GM18517 (cell line): ENCODE results near the gene TEX36.
"Not testable (repeated sequence)": the region's sequence is repeated elsewhere in the genome, so short reads cannot be mapped to it uniquely, and the experiment has no call there.

Source experiments
- ATAC-seq: cut with Tn5 transposase; IDR thresholded peaks from one replicate; pipeline ENCODE4 v1.9.1; 2021; ENCODE audit warnings: mild to moderate bottlenecking, moderate library complexity; ENCODE audit not compliant: unreplicated experiment

The TEX36 gene

DNA sequence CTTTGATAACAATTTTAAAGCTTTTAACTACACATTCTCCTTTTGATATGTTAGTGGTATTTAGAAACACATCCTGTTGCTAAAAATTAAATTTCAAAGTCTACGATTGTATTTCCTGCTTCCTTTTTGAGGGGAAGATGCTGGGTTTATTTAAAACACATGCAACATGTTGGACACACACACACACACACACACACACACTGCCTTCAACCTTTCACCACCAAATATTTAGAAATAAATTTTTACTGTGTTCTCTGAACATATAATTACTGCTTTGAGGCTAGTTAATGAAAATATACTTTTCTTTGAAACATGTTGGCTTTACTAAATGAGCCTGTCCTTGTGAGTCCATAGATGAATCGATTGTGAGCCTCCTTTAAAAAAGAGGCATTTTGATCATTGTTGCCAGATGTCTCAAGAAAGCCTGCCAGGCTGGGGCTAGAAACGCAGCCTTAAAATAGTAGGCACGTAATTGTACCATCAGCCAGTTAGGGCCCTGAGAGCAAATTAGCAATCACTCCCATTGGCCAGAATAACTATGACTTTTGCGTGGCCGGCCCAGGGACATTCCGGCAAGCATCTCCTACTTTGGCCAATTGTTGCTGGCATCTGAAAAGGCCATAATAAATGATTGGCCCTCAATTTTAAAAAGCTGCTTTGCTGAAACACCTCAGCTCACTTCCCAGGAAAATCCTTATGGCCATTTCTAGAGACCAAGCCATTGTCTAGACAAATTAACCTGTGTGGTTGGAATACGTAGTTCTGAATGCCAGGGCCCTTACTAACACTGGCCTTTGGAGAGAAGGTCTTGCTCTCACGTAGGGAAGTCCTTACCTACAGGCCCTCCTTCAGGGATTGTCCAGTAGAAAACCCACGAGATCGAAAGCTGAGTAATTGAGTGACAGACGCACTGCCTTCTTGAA is 9.9 kb upstream of the TEX36 start:
- ATAC-seq: no peak

DNA sequence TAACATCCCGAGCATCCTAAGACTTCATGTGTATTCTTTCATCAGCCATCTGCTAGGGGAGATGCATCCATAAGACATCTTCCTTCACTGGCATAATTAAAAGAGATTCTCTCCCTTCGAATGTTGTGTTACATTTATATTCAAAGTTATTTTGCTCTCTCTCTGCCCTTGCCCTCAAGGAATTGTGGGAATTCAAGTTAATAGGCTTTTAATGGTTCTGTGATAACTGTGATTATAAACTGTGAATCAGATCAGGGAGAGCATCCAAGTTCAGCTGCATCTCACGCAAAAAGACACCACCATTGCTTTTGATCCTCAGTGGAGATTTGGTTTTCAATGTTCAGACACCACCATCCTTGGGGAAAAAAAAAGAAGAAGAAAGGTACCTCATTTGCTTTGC is 9.2 kb upstream of the TEX36 start:
- ATAC-seq: no peak

DNA sequence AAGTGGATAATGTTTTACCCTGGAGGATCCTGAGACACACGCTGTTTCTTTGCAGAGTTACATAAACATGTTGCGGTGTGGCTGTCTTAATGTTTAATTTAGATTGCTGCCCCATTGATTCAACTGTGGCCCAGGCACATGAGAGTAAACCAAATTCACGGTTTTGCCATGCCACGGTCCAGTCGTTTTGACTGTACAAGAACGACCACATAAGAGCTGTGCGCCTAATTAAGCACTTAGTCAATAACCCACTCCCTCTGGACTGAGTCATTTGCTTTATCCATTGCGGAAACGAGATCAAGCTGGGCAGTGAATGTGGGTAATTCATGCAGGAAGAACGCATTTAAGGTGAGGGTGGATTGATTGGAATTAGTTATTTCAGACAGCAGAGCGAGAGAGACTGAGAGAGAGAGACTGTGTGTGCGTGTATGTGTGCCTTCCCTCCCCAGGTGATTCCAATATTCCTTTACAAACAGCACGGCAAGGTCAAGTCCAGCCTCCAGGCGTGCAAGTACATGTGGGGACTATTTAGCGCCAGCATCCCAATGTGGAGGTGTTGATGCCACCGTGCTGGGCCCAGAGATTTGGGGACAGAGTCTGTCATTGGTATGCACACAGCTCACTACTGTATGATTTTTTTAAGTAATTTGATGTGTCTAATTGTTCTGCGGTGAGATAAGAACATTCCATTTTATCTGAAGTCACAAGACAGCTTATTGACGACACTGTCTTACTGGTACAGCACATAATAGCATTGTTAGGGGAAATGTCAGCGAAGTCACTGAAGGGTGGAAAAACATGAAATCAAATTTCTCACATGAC is 8.4 kb upstream of the TEX36 start:
- ATAC-seq: no peak

- no peak for ATAC-seq
Observed at GRCh38 chr10:125689955-125690569, 7.1 kb upstream of the TEX36 start.

GRCh38 chr10:125687507-125688185 is 4.7 kb upstream of the TEX36 start:
- no peak for ATAC-seq

DNA sequence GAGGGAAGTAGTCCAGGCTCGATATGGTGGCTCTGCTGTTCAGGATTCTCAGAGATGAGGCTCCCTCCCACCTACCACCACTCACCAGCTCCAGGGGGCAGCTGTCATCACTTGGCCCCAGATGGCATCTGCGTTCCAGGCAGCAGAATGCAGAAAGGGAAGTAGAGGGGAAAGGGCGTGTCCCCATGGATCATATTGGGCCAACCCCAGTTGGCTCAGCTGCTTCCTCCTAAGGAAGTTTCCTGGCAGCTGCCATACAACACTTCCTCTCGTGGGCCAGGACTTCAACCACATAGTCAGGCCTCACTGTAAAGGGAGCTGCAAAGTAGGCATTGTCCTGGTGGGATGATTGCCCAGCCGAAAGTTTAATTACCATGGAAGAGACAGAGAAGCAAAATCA is 1.6 kb upstream of the TEX36 start:
- ATAC-seq: no peak

DNA sequence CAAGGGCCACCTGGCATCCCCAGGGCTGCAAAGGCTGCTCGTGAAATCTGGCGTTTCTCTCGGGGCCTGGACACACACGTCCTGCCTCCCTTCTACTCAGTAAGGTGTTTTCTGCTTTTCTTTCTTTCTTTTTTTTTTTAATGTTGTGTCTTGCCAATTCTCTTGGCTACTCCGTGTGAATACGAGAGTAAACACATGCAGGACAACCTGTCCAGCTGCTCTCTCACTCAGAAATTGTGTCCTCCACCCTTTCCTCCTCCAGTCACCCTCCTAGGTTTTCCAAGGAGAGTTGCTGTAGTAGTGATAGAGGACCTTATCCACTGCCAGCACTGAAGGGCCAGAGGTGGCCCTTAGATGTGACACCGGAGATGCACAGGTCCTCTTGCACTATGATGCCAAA is 858 bp upstream of the TEX36 start:
- no peak for ATAC-seq

DNA sequence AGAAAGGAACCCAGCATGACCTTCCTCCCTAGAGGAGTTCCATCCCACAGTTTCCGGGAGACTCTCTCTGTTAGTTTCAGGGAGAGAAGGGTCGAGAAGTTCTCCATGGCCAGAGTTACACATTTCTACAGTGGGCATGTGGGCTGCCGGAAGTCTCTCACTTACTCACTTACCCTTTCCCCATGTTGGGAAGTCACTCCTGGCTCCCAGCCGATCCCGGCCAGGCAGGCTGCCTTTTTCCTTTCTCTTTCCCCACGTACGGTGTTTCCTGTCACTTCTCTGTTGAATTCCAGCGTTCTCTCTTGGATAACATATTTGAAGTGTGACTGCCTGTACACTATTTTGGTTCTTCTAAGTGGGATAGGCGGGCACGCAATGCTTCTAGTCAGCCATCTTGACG is 3.5 kb downstream of the TEX36 start:
- no peak for ATAC-seq

DNA sequence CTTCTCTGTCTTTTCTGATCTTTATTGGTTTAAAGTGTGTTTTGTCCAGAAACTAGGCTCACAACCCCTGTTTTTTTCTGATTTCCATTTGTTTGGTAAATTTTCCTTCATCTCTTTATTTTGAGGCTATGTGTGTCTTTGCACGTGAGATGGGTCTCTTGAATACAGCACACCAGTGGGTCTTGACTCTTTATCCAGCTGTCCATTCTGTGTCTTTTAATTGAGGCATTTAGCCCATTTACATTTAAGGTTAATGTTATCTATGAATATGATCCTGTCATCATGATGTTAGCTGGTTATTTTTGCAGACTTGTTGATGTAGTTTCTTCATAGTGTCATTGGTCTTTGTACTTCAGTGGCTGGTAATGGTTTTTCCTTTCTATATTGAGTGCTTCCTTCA is 10.1 kb downstream of the TEX36 start:
- no peak for ATAC-seq

GRCh38 chr10:125662584-125662983 is 20.4 kb downstream of the TEX36 start:
- ATAC-seq: no peak

DNA sequence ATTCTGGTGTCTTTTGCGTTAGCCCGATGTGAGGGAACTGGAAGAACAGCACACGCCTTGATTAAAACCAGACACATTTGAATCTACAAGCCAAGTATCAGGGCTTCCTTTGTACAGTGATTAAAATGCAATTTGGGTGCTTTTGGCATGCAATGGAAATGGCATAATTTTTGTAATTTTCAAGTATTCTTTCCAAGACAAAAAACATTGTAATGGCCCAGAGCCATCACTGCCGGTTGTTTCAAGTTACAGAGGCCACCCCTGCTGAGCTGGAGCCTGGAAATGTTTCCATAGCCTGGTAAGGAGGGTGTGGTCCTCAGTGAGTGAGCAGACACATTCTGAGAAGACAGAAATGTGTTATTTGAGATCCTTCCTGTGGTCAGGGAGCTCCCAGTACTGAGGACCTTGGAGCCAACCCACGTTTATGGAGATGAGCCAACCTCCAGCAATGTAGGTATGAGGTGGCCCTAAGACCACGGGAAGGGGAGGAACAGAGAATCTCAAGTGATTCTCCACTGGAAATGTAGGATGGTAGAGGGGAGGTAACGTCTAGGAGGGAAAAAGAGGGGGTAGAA is 20.9 kb downstream of the TEX36 start:
- ATAC-seq: no peak

GRCh38 chr10:125661431-125661940 is 21.5 kb downstream of the TEX36 start:
- ATAC-seq: no peak

DNA sequence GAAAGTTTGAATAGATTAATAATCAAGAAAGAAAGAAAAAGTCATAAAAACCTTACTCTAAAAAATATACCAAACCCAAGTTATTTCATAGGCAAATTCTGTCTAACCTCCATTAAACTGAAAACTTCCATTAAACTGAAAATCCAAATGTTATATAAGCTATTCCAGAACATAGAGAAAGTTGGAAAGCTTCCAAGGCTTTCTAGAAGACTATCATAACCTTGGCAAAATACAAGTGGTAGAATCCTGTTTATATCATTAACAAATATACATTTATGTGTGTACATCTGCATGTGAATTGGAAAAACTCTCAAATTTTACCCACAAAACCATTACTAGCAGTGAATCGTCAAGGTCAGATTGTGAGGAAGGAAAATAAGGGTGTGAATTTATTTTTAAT is 23.9 kb downstream of the TEX36 start:
- ATAC-seq: no peak

- ATAC-seq: no peak
Observed at GRCh38 chr10:125656523-125656922, 26.4 kb downstream of the TEX36 start.

DNA sequence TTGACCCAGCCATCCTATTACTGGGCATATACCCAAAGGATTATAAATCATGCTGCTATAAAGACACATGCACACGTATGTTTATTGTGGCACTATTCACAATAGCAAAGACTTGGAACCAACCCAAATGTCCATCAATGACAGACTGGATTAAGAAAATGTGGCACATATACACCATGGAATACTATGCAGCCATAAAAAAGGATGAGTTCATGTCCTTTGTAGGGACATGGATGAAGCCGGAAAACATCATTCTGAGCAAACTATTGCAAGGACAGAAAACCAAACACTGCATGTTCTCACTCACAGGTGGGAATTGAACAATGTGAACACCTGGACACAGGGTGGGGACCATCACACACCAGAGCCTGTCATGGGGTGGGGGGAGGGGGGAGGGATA is 29.9 kb downstream of the TEX36 start:
- not testable (repeated sequence) for ATAC-seq

DNA sequence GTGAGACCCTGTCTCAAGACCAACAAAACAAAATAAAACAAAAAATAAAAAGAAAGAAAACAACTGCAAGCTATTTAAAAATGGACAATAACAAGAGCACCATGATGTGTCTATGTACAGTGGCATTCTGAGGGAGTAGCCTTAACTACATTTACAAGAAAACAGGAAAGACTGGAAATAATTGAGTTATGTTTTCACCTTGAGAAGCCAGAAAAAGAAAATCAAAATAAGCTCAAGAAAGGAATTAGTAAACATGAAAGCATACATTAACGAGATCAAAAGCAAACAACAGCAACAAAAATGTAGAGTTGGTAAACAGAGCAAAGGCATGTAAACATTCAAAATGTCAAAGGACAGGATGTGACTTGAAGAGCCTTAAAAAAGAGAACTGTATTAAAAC is 36.7 kb downstream of the TEX36 start:
- no peak for ATAC-seq

DNA sequence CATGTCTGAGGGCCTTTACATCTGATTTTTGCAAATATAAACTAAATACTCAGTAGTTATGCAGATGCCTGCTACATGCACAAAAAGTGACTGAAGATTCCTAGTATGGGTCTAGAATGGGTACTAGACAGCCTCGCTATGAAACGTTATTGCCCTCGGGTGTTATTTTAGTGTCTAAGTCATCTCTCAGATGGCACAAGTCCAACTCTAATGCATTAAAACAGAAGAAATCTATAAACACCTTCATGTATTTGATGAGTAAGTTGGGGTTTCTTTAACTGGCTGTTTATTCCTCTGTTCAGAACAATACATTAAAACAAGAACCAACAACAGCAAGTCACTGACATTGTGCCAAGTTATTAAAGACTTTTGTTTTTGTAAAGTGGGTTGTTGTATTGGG is 41.6 kb downstream of the TEX36 start:
- ATAC-seq: no peak

GRCh38 chr10:125640653-125641052 is 42.3 kb downstream of the TEX36 start:
- ATAC-seq: no peak

GRCh38 chr10:125639846-125640245 is 43.1 kb downstream of the TEX36 start:
- ATAC-seq: no peak

DNA sequence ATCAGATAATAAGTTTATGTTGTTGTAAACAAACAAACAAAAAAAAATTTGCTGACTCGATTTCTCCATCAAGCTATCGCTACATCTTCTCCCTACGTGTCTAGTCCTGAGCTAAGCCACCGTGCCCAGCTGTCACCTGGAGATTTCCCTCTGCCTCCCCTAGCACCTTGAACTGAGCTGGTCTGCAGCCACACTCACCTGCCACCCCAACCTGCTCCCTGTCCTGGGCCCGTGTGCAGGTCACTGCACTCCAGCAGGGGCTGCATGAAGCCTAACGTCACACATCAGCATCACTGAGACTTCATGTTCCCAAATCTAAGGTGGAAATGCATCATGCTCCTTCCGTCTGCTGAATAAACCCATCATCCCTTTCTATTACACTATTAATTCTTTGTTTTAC is 44.4 kb downstream of the TEX36 start:
- ATAC-seq: no peak
